GM21423 (cell line): Measurements from ENCODE around the gene ZNF827.

ENCODE experiments used
- ATAC-seq: cut with Tn5 transposase; IDR thresholded peaks from one replicate; pipeline ENCODE4 v1.9.1; 2021; ENCODE audit warnings: mild to moderate bottlenecking, moderate library complexity; ENCODE audit not compliant: unreplicated experiment

Gene ZNF827

GRCh38 chr4:145938618-145939440, at the start of gene ZNF827:
ZNF827 (minus strand) TSS chr4:145938823; CDS start chr4:145938407, 416 bp downstream.
- peak; percentile 30 for ATAC-seq

GRCh38 chr4:145984563-145984962, 45.9 kb upstream of the ZNF827 start:
- ATAC-seq: no peak

- ATAC-seq: no peak
These were observed 44.2 kb upstream of the ZNF827 start for GRCh38 chr4:145982791-145983190.

- ATAC-seq: no peak
These were observed 40.5 kb upstream of the ZNF827 start for GRCh38 chr4:145979160-145979559.

GRCh38 chr4:145976680-145977079, 38.1 kb upstream of the ZNF827 start:
- no peak for ATAC-seq

- no peak for ATAC-seq
These were observed 21.4 kb upstream of the ZNF827 start for GRCh38 chr4:145960012-145960411.

GRCh38 chr4:145957302-145957701, 18.7 kb upstream of the ZNF827 start:
- no peak for ATAC-seq

- no peak for ATAC-seq
These were observed 17.8 kb upstream of the ZNF827 start for GRCh38 chr4:145956288-145956890.

- ATAC-seq: no peak
These were observed 16.3 kb upstream of the ZNF827 start for GRCh38 chr4:145954924-145955339.

- ATAC-seq: no peak
These were observed 13.3 kb upstream of the ZNF827 start for GRCh38 chr4:145951931-145952330.

- no peak for ATAC-seq
These were observed 7.0 kb upstream of the ZNF827 start for GRCh38 chr4:145945431-145946155.

- no peak for ATAC-seq
These were observed 6.3 kb upstream of the ZNF827 start for GRCh38 chr4:145944886-145945285.

- ATAC-seq: no peak
These were observed 1.2 kb upstream of the ZNF827 start for GRCh38 chr4:145939856-145940255.

- ATAC-seq: no peak
These were observed 773 bp upstream of the ZNF827 start for GRCh38 chr4:145939441-145939750.

GRCh38 chr4:145937971-145938611, 532 bp downstream of the ZNF827 start:
- ATAC-seq: peak; percentile 10

- ATAC-seq: peak; percentile 16
These were observed 1.4 kb downstream of the ZNF827 start for GRCh38 chr4:145936997-145937901.

- ATAC-seq: peak; percentile 42
These were observed 2.3 kb downstream of the ZNF827 start for GRCh38 chr4:145936142-145936996.

- peak; percentile 35 for ATAC-seq
These were observed 3.1 kb downstream of the ZNF827 start for GRCh38 chr4:145935253-145936141.
